ENCODE data around the gene ZNF91. TPM values are rescaled to one million over a fixed set of nuclear protein-coding genes. Genes with fewer than 3 reads are reported as not detected.
A peak's percentile ranks its signal among the peaks of the same experiment; 100 is the strongest.
"Not testable (repeated sequence)": the region's sequence is repeated elsewhere in the genome, so short reads cannot be mapped to it uniquely, and the experiment has no call there.

Gene ZNF91
- 103 TPM for total RNA-seq

- peak; percentile 99 for DNase-seq
These were observed at the start of gene ZNF91 for GRCh38 chr19:23395041-23395721. Gene ZNF91 (minus strand): TSS chr19:23395471. CDS start chr19:23395354, 117 bp downstream.

- DNase-seq = no peak
These were observed 45.5 kb upstream of the ZNF91 start for GRCh38 chr19:23440791-23441190.

- DNase-seq = no peak
These were observed 44.9 kb upstream of the ZNF91 start for GRCh38 chr19:23440207-23440606.

- DNase-seq = no peak
These were observed 44.4 kb upstream of the ZNF91 start for GRCh38 chr19:23439623-23440022.

- no peak for DNase-seq
These were observed 42.6 kb upstream of the ZNF91 start for GRCh38 chr19:23437901-23438300.

GRCh38 chr19:23436944-23437343, 41.7 kb upstream of the ZNF91 start:
- no peak for DNase-seq

- no peak for DNase-seq
These were observed 41.0 kb upstream of the ZNF91 start for GRCh38 chr19:23436318-23436717.

GRCh38 chr19:23420824-23421223, 25.6 kb upstream of the ZNF91 start:
- DNase-seq = no peak

GRCh38 chr19:23419261-23419660, 24.0 kb upstream of the ZNF91 start:
- not testable (repeated sequence) for DNase-seq

GRCh38 chr19:23415561-23416191, 20.4 kb upstream of the ZNF91 start:
- DNase-seq = no peak

GRCh38 chr19:23415034-23415433, 19.8 kb upstream of the ZNF91 start:
- DNase-seq = no peak

- no peak for DNase-seq
These were observed 14.9 kb upstream of the ZNF91 start for GRCh38 chr19:23410155-23410554.

GRCh38 chr19:23409392-23410048, 14.2 kb upstream of the ZNF91 start:
- DNase-seq = no peak

GRCh38 chr19:23407616-23408133, 12.4 kb upstream of the ZNF91 start:
- no peak for DNase-seq

GRCh38 chr19:23406721-23407120, 11.4 kb upstream of the ZNF91 start:
- no peak for DNase-seq

- no peak for DNase-seq
These were observed 10.8 kb upstream of the ZNF91 start for GRCh38 chr19:23406091-23406490.

GRCh38 chr19:23404676-23405075, 9.4 kb upstream of the ZNF91 start:
- no peak for DNase-seq

GRCh38 chr19:23403581-23404324, 8.5 kb upstream of the ZNF91 start:
- DNase-seq = no peak

- no peak for DNase-seq
These were observed 7.8 kb upstream of the ZNF91 start for GRCh38 chr19:23403052-23403451.

- DNase-seq = no peak
These were observed 7.1 kb upstream of the ZNF91 start for GRCh38 chr19:23402388-23402787.

GRCh38 chr19:23401086-23401610, 5.9 kb upstream of the ZNF91 start:
- no peak for DNase-seq

GRCh38 chr19:23399443-23399842, 4.2 kb upstream of the ZNF91 start:
- DNase-seq = no peak

All from skin of body (tissue), 2 donors.